ENCODE data around the gene MARCKSL1. TPM values are rescaled to one million over a fixed set of nuclear protein-coding genes. Genes with fewer than 3 reads are reported as not detected.

MARCKSL1 gene
- total and polyA plus RNA-seq, 2 experiments from 2014 or later, result 16.6 to 22.1 TPM

- Histone ChIP-seq H3K79me2 (ENCODE audit: insufficient read depth) (peaks cover 24% of the 10 kb centered on the region), H3K9ac (no peak overlapping the region), H3K36me3 (ENCODE audit: low read depth) (no peaks in the 10 kb centered on the region), H4K20me1 (ENCODE audit: insufficient read depth) (no peaks in the 10 kb centered on the region), H3K4me1 (ENCODE audit: insufficient read depth) (no peaks in the 10 kb centered on the region), H3K9me3 (ENCODE audit: low read depth) (no peaks in the 10 kb centered on the region), H3K9me2 (ENCODE audit: insufficient read depth) (no peaks in the 10 kb centered on the region), H3K27me3 (replicated peaks; ENCODE audit: insufficient read depth) (no peaks in the 10 kb centered on the region), H3F3A (ENCODE audit: insufficient read depth) (no peaks in the 10 kb centered on the region), H2AFZ (no peak overlapping the region), H3K4me3 (no peak overlapping the region), H3K27ac (no peak overlapping the region), H3K4me2 (ENCODE audit: unreplicated experiment) (no peak overlapping the region)
- in situ Hi-C loops (cut with MboI), result no loop called here
- no peak for DNase-seq
- TF ChIP-seq EZH2 (IDR thresholded peaks at IDR 0.05; ENCODE audit: insufficient read depth, poor library complexity, severe bottlenecking) (no peak), EZH2phosphoT487 (IDR thresholded peaks at IDR 0.05; ENCODE audit: insufficient read depth, low read depth) (no peak)
- WGBS, 2 experiments (ENCODE audit: low coverage in 1 of 2, low lambda C conversion rate in 2 of 2, missing lambda C conversion rate in 2 of 2), result 78 to 83% methylated on average over 3 of the region's 3 CpGs
Observed at GRCh38 chr1:32316903-32317277, 19.1 kb downstream of the MARCKSL1 start.

GRCh38 chr1:32311709-32312393 lies 24.2 kb downstream of the MARCKSL1 start:
- H2AFZ ChIP-seq, result no peak overlapping the region
- no peak overlapping the region for H3K9ac ChIP-seq
- no peaks in the 10 kb centered on the region for H3K9me3 ChIP-seq (ENCODE audit: low read depth)
- peaks cover 12% of the 10 kb centered on the region for H3K4me1 ChIP-seq (ENCODE audit: insufficient read depth)
- TF ChIP-seq EZH2 (IDR thresholded peaks at IDR 0.05; ENCODE audit: insufficient read depth, poor library complexity, severe bottlenecking), result no peak
- TF ChIP-seq EZH2phosphoT487 (IDR thresholded peaks at IDR 0.05; ENCODE audit: insufficient read depth, low read depth), result no peak
- H3K4me2 ChIP-seq (ENCODE audit: unreplicated experiment), result no peak overlapping the region
- no peak overlapping the region for H3K27ac ChIP-seq
- H3K79me2 ChIP-seq (ENCODE audit: insufficient read depth), result peaks cover 69% of the 10 kb centered on the region
- H3K27me3 ChIP-seq (replicated peaks; ENCODE audit: insufficient read depth), result no peaks in the 10 kb centered on the region
- no peaks in the 10 kb centered on the region for H4K20me1 ChIP-seq (ENCODE audit: insufficient read depth)
- no peaks in the 10 kb centered on the region for H3K36me3 ChIP-seq (ENCODE audit: low read depth)
- H3F3A ChIP-seq (ENCODE audit: insufficient read depth), result peaks cover 10% of the 10 kb centered on the region
- WGBS, 2 experiments (ENCODE audit: low coverage in 1 of 2, low lambda C conversion rate in 2 of 2, missing lambda C conversion rate in 2 of 2), result 21 to 26% methylated on average over 2 of the region's 2 CpGs
- DNase-seq, result no peak
- no peak overlapping the region for H3K4me3 ChIP-seq
- in situ Hi-C loops (cut with MboI), result no loop called here
- H3K9me2 ChIP-seq (ENCODE audit: insufficient read depth), result no peaks in the 10 kb centered on the region

GRCh38 chr1:32309960-32310359 lies 26.1 kb downstream of the MARCKSL1 start:
- Histone ChIP-seq H3K9ac (no peak overlapping the region), H3K4me3 (no peak overlapping the region), H3K27ac (no peak overlapping the region), H4K20me1 (ENCODE audit: insufficient read depth) (no peaks in the 10 kb centered on the region; the same call in 1 of the 2 replicates), H3K27me3 (replicated peaks; ENCODE audit: insufficient read depth) (no peaks in the 10 kb centered on the region), H3K9me3 (ENCODE audit: low read depth) (no peaks in the 10 kb centered on the region), H3F3A (ENCODE audit: insufficient read depth) (peaks cover 15% of the 10 kb centered on the region), H3K9me2 (ENCODE audit: insufficient read depth) (no peaks in the 10 kb centered on the region), H3K79me2 (ENCODE audit: insufficient read depth) (peaks cover 87% of the 10 kb centered on the region), H3K4me2 (ENCODE audit: unreplicated experiment) (no peak overlapping the region), H3K36me3 (ENCODE audit: low read depth) (peaks cover 4% of the 10 kb centered on the region), H3K4me1 (ENCODE audit: insufficient read depth) (peaks cover 12% of the 10 kb centered on the region), H2AFZ (no peak overlapping the region)
- TF ChIP-seq EZH2phosphoT487 (IDR thresholded peaks at IDR 0.05; ENCODE audit: insufficient read depth, low read depth) (no peak), EZH2 (IDR thresholded peaks at IDR 0.05; ENCODE audit: insufficient read depth, poor library complexity, severe bottlenecking) (no peak)
- 97 to 100% methylated on average over 1 of the region's 1 CpG for WGBS, 2 experiments (ENCODE audit: low coverage in 1 of 2, low lambda C conversion rate in 2 of 2, missing lambda C conversion rate in 2 of 2)
- in situ Hi-C loops (cut with MboI), result no loop called here
- DNase-seq, result no peak

GRCh38 chr1:32307324-32307723 lies 28.7 kb downstream of the MARCKSL1 start:
- Histone ChIP-seq H3K9me3 (ENCODE audit: low read depth) (no peaks in the 10 kb centered on the region), H3K36me3 (ENCODE audit: low read depth) (peaks cover 16% of the 10 kb centered on the region), H3K27ac (peak overlapping the region; percentile 35), H3K4me3 (no peak overlapping the region), H3K4me1 (ENCODE audit: insufficient read depth) (peaks cover 16% of the 10 kb centered on the region), H4K20me1 (ENCODE audit: insufficient read depth) (no peaks in the 10 kb centered on the region; the same call in 1 of the 2 replicates), H3F3A (ENCODE audit: insufficient read depth) (peaks cover 21% of the 10 kb centered on the region), H3K79me2 (ENCODE audit: insufficient read depth) (peaks cover 74% of the 10 kb centered on the region), H2AFZ (no peak overlapping the region), H3K9me2 (ENCODE audit: insufficient read depth) (no peaks in the 10 kb centered on the region), H3K4me2 (ENCODE audit: unreplicated experiment) (peak overlapping the region; percentile 24), H3K27me3 (replicated peaks; ENCODE audit: insufficient read depth) (no peaks in the 10 kb centered on the region), H3K9ac (peak overlapping the region; percentile 24; the same call in 1 of the 2 replicates)
- TF ChIP-seq EZH2phosphoT487 (IDR thresholded peaks at IDR 0.05; ENCODE audit: insufficient read depth, low read depth), result no peak
- TF ChIP-seq EZH2 (IDR thresholded peaks at IDR 0.05; ENCODE audit: insufficient read depth, poor library complexity, severe bottlenecking), result no peak
- DNase-seq, result peak; percentile 72
- in situ Hi-C loops (cut with MboI), result no loop called here
- WGBS, 2 experiments (ENCODE audit: low coverage in 1 of 2, low lambda C conversion rate in 2 of 2, missing lambda C conversion rate in 2 of 2), result 43 to 49% methylated on average over 2 of the region's 2 CpGs

All from GM23248 (cell line).